GM21786 (cell line): ENCODE data around the gene TRPM2.

Source experiments
- ATAC-seq: cut with Tn5 transposase; IDR thresholded peaks from one replicate; pipeline ENCODE4 v1.9.1; 2021; ENCODE audit not compliant: unreplicated experiment

The TRPM2 gene

DNA sequence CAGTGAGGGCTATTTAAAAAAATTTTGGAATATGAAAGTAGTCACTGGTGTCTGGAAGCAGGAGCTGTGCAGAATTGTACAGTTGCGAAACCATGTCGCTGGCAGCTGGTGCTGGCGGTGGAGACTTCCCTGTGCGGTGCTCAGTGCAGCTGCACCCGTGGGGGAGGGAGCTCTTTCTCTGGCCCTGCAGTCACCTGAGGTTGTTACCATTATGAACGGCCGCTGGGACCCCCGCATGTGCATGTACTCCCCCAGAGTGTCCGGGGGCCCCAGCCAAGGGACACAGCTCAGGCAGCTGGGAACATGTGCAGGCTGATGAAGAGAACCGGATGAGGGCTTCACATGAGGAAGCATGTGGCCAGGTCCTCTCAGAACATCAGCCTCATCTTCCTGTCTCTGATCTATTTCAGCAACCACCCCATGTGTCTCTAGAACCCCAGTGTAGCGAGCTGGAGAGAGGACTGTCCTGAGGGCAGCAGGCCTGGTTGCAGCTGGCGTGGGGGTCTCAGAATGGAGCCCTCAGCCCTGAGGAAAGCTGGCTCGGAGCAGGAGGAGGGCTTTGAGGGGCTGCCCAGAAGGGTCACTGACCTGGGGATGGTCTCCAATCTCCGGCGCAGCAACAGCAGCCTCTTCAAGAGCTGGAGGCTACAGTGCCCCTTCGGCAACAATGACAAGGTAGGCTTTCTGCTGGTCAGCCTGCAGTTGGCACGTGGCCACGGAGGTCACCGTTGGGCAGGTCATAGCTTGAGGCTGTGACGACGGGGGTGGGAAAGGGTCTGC is at the start of gene TRPM2:
Gene TRPM2, plus strand, starts transcription at position 431 of the 780 bp plus-strand sequence. Its CDS starts 80 bp downstream, at position 511.
- peak; percentile 53 for ATAC-seq

DNA sequence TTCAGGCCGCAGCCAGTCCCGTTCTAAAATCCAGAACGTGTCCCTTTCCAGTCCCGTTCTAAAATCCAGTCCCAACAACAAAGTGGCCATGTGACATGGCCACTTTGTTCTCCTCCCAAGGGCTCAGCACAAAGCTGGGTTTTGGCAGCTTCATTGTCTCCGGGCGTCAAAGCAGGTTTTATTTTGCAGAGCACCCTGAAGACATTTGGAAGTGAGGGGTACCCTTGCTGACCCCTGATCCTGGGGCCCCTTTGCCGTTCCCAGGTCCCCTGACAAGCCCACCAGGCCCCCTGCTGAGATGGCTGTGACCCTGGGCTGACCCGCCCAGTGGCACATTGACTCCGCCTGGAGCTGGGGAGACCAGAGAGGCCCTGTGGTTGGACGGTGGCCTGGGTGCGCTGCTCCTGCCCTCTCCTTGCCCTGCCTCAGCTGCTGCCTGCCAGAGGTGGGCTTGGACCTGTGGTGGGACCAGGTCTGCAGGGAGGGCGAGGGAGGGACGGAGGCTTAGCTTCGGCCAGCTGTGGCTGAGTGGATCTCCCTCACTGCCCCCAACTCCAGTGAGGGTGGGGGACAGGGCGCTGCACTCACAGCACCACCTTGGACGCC is 49.3 kb upstream of the TRPM2 start:
- no peak for ATAC-seq

DNA sequence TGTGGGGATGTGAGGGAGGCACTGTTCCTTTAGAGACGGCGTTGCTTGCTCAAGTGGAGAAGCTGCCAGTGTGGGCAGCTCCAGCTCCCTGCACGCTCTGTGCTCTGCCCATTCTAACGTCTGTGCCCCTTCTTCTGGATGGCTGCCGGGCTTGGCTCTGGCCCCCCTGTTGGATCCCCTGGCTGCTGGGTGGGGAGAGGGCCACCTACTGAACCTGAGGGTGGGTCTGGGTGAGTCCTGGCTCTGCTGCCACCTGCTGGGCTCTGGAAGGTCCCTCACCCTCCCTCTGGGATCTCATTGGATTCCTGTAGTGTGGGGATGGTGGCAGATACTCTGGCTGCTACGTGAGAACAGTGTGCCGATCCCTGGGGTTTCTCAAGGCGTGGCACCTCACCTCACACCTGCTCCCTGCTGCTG is 48.5 kb upstream of the TRPM2 start:
- no peak for ATAC-seq

- ATAC-seq: no peak
Measured at GRCh38 chr21:44305691-44306090, 47.7 kb upstream of the TRPM2 start.

DNA sequence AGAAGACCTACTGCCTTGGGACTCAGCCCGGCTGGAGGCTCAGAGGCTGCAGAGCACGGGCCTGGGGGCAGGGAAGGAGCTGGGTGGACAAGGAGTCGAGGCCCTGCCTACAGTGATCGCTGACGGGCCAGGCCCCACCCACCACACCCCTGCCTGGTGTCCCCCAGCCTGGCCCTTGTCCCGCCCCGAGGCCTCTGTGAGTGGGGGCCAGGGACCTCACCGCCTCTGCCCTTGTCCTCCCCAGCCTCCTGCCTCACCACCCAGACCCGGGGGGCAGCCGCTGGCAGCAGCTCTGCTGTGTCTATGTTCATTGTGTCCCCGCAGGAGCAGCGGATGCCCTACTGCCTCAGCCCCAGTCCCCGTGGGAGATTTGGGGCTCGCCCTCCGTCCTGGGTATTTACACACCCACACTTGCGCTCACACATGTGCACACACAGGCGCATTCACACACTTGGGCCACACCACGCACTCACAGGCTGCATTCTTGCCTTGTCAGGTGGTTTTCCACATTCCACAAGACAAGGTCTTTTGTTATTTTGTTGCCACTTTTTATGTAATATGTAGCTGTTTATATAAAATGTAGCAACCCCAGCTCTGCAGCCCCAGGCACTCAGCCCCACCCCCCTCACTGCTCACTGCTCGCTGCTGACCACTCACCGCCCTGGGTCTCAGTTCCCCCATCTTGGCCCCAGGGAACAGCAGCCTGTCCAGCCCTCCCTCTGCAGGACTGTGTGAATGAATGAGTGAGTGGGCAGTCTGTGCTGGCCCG is 46.3 kb upstream of the TRPM2 start:
- no peak for ATAC-seq

- no peak for ATAC-seq
Measured at GRCh38 chr21:44310628-44311507, 42.6 kb upstream of the TRPM2 start.

GRCh38 chr21:44312089-44312488 is 41.3 kb upstream of the TRPM2 start:
- no peak for ATAC-seq

DNA sequence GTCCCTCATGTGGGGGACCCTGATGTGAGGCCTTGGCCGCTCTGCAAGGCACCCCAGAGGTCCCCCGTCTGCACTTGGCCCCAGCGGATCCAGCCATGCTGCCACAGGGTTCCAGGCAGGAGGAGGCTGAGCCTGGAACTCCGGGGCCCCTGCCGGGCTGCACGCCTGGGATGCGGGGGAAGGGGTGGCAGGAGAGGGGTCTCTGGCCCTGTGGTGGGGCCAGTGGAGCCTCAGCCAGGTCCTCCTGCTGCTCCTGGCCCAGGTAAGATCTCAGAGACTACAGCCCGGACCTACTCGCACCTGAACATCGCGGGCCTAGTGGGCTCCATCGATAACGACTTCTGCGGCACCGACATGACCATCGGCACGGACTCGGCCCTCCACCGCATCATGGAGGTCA is 40.7 kb upstream of the TRPM2 start:
- no peak for ATAC-seq

- ATAC-seq: no peak
Measured at GRCh38 chr21:44313451-44313850, 40.0 kb upstream of the TRPM2 start.

DNA sequence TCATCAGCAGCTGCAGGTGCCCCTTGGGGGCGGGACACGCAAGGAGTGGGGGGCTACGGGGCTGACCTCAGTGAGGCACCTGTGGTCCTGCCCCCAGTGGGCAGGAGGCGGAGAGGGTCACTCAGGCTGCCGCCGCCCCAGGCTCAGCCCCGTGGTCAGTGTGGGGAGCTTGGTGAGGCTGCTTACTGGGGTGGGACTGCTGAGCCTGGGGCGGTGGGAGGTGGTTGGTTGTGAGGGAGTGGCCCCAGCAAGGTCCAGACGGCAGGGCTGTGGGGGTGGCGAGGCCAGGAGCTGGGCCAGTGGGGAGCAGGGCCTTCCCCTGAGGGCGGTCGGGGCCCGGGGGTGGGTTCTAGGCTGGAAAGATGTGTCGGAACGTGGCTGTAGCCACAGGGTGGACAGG is 39.3 kb upstream of the TRPM2 start:
- no peak for ATAC-seq

- no peak for ATAC-seq
Measured at GRCh38 chr21:44314561-44314960, 38.9 kb upstream of the TRPM2 start.

- ATAC-seq: no peak
Measured at GRCh38 chr21:44315691-44316203, 37.7 kb upstream of the TRPM2 start.

GRCh38 chr21:44316277-44316900 is 37.0 kb upstream of the TRPM2 start:
- no peak for ATAC-seq

- no peak for ATAC-seq
Measured at GRCh38 chr21:44317241-44317782, 36.1 kb upstream of the TRPM2 start.

DNA sequence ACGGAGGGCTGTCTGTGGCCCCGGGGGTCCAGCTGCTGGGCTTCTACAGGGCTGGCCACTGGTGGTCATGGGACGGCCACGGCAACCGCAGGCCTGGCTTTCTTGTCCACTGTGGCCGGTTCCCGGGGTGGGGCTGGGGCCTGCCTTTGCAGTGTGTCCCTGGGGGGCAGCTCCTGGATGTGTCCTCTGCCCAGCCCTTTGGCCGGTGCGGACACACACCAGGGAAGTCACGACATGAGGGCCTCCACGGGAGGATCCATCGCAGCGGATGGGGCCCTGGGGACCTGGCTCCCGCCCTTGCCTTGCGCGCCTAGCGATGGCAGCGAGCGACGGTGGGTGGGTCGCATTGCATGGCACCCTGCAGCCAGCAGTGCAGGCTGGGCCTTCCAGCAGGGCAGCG is 35.5 kb upstream of the TRPM2 start:
- ATAC-seq: no peak

DNA sequence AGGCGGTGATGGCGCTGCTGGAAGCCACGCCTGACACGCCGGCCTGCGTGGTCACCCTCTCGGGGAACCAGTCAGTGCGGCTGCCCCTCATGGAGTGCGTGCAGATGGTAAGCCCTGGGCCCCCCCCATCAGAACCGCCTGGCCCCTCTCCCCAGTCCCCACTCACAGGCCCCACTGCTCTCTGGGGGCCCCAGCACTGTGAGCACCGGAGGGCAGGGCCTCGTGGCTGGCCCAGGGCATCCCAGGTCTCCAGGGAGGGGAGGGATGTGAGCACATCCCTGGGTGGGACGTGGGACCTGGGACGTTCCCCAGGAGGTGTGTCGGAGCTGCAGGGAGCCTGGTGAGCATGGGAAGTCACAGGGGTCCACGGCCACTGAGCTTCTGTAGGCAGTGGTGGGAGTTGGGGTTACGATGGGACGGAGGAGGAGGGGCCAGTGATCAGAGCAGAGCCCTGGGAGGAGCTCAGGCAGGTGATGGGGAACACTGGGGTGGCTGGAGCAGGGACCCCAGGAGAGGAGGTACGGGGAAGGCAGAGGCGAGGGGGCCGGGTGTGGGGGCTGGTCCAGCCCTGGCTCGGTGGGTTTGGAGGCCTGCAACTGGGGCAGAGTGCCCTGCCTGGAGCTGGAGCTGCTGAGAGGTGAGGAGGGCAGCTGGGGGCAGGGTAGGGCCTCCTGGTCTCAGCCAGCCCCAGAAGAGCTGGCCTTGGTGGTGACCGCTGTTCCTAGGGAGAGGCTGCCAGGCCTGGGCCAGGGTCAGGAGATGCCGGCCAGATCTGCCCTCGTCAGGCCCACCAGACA is 34.7 kb upstream of the TRPM2 start:
- ATAC-seq: no peak

GRCh38 chr21:44319407-44320065 is 33.9 kb upstream of the TRPM2 start:
- ATAC-seq: no peak

GRCh38 chr21:44320847-44321246 is 32.6 kb upstream of the TRPM2 start:
- ATAC-seq: no peak
